Activated CD4-positive, alpha-beta T cell treated with anti-CD3 and anti-CD28 coated beads, Interleukin-2, amount 50 U/mL, for 16 hours (primary cell): ENCODE results near the gene GCG.
A peak's percentile ranks its signal among the peaks of the same experiment; 100 is the strongest.

Experiments
- DNase-seq: peaks from one replicate; pipeline ENCODE4 v3.0.0-alpha.2; 2020

GCG gene

DNA sequence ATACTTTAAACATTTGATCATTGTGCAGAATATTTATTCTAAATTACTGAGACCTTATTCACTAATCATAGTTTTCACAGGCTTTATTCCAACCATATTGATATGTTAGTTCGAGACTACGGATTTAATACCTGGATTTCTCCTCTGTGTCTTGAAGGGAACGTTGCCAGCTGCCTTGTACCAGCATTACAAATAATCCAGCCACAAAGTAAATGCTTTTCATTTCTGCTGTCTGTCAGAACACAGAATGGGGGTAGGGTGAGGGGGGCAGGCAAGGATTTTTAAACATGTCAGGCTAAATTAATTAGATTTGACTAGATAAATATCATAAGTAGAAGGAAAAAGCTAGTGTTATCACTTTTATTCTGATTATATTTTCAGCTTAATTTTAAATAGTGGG lies 3.1 kb downstream of the GCG start:
- no peak for DNase-seq

DNA sequence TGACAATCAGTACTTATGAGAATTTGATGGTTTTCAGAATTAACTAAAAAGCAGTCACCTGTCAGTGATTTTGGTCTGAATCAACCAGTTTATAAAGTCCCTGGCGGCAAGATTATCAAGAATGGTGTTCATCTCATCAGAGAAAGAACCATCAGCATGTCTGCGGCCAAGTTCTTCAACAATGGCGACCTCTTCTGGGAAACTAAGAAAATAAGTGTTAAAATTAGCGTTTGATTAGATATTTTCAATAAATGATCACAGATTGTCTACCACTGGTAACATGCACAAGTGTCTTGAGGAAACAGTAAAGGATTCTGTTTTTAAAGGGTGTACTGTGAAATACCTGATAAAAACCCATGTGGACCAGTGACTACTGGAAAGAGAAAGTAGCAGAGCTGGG lies 8.1 kb downstream of the GCG start:
- no peak for DNase-seq

DNA sequence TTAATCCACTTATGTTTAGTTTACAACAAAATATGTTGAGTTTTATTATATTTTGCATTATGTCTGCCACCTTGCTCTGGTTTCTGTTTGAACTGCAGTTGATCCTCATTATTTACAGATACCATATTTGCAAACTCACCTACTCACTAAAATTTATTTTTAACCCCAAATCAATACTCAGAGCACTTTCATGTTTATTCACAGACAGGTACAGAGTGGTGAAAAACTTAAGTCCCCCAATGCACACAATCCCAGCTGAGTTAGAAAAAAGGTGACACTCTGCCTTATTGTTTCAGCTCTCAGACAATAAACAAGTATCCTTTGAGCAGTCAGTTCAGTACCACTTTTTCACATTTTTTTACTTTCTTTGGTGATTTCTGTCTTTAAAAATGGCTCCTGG lies 13.7 kb downstream of the GCG start:
- DNase-seq: no peak

- peak; percentile 26 for DNase-seq
Observed at GRCh38 chr2:162127422-162127821, 24.6 kb downstream of the GCG start.

DNA sequence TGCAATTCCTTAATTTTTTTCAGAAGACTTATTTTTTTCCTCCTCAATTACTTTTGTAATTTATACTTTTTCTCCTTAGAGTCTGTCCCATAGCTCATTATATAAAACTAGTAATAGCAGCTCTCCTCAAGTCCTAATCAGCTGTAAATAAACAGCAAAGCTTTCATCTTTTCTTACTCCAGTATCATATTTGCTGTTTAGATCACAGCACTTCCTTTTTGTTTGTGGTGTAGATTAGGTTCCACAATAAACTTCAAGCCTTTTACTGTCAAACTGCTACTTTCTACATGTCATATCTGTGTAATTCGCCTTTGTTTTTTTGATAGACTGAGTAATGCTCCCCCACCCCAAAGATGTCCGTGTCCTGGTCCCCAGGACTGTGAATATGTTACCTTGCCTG lies 25.5 kb downstream of the GCG start:
- DNase-seq: peak; percentile 18

GRCh38 chr2:162126111-162126519 lies 25.9 kb downstream of the GCG start:
- no peak for DNase-seq

GRCh38 chr2:162125138-162125537 lies 26.9 kb downstream of the GCG start:
- no peak for DNase-seq

GRCh38 chr2:162123806-162124758 lies 28.0 kb downstream of the GCG start:
- DNase-seq: peak; percentile 77

DNA sequence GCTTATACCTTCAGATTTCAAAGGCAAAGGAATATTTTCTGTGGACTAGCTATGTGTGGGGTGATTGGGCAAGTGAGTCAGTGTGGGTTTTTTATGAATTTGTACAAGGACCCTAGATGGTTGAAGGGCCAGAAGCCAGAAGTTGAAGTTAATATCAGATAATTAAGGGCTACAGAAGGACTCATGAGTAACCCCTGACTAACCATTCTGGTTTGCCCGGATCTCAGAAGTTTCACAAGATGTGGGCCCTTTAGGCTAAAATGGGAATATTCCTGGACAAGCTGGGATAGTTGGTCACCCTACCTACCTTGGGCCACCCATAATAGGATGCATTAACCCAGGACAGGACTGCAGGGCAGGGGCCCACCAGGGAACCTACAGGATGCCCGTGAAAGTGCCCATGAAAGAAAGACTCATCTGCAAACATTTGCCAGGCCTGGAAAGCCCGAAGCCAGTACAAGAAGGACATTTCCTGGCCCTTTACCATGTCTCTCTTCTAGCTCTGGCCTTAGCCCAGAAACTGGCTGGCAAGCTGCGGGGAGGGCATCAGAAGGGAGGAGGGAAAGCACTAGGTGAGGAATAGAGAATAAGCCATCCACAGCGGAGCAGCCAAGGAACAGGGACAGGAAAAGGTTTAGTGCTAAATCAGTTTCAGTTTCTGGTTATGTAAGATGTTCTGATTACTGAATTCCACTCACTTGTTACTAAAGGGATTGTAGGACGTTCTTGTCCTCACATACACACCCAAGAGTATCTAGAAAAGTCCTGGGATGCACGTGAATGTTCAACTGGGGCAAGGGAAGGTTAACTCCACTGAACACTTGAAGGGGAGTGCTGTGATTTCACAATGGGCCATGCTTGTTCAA lies 33.6 kb downstream of the GCG start:
- DNase-seq: no peak

DNA sequence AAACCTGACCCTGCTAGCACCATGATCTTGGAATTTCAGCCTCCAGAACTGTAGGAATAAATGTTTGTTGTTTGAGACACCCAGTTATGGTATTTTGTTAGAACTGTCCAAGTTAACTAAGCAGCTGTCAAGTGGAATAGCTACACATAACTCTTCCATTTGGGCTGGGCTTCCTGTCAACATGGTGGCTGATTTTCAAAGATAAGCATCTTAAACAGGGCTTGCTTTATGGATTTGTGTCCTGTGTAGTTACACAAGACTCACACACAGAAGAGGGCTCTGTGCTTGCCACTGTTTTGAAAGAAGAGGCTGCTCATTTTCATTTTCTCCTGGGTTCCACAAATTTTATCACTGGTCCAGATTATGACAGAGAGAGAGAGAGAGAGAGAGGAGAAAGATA lies 35.7 kb downstream of the GCG start:
- DNase-seq: no peak

DNA sequence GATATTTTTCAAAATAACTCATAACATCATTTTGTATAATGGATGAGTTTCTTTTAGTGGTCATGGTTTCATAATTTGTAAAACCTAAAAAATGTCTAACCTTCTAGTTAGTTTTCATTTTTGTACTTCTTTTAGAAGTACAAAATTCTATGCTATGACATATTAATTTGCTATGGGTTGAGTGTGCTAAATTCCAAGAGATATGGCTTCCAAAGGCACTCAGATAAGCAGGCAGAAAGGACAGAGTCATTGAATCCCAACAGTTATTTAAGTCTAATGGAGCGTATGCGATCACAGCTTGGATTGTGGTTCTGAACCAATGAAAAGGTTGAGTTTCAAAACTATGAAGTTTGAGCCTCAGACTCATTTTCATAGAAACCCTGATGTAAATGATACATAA lies 37.0 kb downstream of the GCG start:
- no peak for DNase-seq

- DNase-seq: no peak
Observed at GRCh38 chr2:162114271-162114670, 37.8 kb downstream of the GCG start.

DNA sequence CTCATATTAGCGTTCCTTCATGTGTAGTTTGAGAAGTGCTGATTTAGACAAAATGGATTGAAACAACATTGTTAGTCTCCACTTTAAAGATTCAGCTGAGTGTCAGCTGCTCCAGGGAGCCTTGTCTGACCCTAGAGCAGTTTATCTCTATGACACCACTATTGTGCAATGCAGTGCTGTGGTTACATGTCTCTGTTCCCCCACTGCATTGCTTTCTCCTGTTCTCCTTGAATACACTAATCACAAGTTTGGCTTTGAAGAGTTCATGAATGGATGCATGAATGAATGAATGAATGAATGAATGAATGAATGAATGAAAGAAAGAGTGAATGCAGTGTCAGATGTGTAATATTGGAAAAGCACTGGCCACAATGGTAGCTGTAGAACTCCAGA lies 38.3 kb downstream of the GCG start:
- no peak for DNase-seq

DNA sequence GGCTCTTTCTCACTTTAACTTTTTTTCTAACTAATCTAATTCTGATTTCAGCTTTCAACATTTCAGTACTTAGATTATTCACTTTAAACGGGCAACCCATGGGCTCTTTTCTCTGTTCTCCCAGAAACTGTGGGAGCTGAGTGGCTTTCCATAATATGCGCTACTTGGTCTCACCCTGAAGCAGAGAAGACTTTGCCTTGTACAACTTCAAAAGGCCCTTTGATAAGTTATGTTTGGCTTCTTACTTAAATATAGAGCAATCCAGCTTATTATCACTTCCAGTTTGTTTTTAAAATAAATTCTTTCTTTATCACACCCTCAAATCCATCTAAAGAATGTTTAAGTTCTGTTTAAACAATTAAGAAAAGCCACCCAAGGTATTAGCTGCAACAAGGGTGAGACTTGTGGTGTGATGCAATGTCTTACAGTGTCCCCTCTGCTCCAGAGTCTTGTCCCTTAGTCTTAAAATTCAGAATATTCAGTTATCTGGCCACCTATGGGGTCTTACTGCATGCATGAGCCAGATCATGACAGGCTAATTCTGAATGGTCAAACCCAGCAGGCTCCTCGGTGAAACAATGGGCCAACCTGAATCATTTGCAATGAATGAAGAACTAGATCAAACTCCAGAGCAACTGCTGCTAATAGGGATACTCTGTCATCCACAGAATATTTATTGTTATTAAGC lies 38.8 kb downstream of the GCG start:
- DNase-seq: no peak

DNA sequence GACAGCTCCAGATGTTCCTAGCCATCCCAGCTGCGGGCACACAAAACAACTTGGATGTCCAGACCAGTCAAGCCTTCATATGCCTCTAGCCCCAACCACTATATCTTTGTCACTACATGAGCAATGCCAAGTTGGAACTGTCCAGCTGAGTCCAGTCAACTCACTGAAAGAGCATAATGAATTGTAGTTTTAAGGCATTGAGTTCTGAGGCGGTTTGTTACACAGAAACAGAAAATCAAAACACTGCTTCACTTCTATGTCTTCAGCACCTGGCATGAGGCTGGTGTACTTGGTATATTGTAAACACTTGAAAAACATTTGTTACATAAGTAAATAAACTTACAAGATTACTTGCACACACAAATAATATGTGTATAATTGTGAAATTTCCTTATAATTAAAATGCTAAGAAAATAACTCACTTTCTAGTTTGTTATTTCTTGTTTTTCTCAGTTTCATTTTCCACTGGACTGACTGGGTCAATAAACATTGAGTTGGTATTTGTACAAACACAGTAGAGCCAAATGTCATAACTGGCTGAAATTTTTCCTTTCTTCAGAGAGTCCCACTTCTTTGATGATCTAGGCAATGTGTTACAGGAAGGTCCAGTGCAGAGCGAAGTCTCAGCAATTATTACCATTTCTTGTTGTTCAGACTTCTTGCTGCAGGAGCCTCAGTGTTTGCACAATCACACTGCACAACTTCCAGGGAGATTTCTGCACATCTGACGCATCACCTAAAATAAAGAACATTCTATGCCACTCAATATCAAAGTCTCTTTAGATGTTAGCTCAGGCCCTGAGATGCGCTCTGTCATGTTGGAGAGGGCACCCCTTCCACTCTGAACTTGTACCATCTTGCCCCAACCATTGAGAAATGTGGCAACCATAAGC lies 39.8 kb downstream of the GCG start:
- DNase-seq: no peak

DNA sequence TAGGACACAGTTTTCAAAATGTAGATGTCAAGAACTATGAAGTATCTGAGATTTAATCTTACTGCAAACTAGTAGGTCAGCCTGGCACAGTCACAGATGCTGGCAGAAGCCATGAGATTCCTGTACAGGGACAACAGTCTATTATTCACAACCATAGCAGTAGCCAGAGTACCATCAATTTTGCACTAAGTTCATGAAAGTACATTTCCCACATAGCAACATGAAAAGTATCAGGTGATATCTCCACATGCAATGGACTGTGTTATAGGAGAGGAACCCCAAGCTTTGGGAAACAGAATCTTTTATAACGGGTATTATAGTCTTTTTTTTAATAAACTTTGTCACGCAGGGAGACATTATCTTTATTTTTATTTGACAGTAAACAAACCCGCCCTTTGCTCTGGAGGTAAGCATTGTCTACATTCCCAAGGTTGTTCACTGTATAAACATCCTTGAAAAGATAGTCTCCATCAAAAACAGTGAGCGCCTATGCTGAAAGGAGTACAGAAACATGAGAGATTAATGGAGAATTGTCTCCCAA lies 44.6 kb downstream of the GCG start:
- DNase-seq: no peak

DNA sequence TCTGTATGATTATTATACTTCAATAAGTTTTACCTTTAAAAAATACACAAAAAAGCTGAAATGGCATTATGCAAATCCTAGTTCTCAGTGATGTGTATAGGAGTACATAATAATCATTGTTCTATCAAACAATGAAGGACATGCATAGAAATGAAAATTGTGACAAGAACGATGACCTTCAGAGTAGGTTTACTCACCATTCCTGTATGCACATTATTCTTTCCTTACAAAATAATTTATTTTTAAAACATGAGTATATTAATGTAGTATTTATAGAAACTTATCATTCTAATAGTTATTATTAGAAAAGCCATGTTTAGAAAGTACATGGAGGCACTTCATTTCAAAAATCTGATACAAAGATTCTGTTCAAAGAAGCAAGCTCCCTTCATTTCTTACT lies 45.3 kb downstream of the GCG start:
- no peak for DNase-seq

DNA sequence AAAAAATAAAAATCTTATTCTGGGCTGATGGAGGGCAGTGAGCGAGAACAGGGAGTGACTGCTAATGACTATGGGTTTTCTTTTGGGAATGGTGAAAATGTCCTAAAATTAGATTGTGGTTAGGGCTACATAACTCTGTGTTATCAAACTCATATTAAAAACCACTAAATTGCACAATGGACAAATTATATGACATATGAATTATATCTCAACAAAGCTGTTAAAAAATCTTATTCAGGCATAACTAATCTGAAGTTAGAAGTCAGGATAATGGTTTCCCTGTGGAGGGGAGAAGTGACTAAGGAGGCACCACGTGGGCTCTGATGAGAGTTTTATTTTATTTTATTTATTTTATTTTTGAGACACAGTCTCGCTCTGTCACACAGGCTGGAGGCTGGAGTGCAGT lies 45.9 kb downstream of the GCG start:
- DNase-seq: no peak

GRCh38 chr2:162103443-162104009 lies 48.5 kb downstream of the GCG start:
- DNase-seq: no peak

DNA sequence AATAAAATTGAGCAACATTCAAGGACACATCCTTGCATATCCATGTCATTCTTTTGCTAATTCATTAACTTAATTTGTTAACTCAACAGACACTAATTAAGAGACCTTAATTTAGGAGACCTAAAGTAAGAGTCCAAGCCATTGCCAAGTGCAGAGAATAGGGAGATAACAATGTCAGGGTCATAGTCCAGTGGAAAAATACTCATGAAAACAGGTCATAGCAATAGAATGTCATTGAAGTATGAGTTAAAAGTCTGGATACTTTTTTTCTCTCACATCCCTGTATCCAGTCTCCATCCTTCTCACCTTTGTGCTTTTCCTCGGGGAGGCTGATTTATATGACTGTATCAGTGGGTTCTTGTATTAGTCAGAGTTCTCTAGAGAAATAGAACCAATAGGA lies 51.5 kb downstream of the GCG start:
- DNase-seq: no peak

DNA sequence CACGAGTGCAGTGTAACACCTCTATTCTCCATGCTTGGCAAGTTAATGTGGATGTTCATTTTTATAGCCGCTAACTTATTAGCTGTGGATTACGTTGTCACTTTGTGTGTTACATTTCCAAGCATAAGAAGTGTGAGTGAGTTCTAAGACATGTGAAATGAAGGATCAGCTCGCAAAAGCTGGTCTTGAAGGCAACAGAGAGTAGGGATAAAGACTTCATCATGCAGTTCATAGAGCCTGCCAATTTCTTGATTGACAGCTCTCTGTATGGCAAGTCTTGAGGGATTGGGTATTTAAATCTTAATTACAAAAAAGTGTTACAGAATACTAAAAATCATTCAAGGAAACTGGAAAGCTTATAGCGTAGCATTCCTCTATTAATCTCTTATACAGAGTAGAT lies 52.2 kb downstream of the GCG start:
- DNase-seq: no peak
